Neural progenitor cell (in vitro differentiated cells): ENCODE data around the gene PHLPP1.

Experiments
- CTCF ChIP-seq: fragments of 200-600 bp; sonication (generic); IDR thresholded peaks from 2 replicates; pipeline ENCODE4 v1.5.1; 2017; ENCODE audit warnings: antibody characterized with exemption, mild to moderate bottlenecking
- EZH2 ChIP-seq: fragments of 200-600 bp; sonication (generic); IDR thresholded peaks from 2 replicates; pipeline ENCODE4 v1.6.1; 2017; ENCODE audit warnings: antibody characterized with exemption, mild to moderate bottlenecking, moderate library complexity
- EZH2phosphoT487 ChIP-seq: fragments of 200-600 bp; sonication (generic); IDR thresholded peaks from 2 replicates; pipeline ENCODE4 v1.6.1; 2017; ENCODE audit warnings: antibody characterized with exemption

DNA sequence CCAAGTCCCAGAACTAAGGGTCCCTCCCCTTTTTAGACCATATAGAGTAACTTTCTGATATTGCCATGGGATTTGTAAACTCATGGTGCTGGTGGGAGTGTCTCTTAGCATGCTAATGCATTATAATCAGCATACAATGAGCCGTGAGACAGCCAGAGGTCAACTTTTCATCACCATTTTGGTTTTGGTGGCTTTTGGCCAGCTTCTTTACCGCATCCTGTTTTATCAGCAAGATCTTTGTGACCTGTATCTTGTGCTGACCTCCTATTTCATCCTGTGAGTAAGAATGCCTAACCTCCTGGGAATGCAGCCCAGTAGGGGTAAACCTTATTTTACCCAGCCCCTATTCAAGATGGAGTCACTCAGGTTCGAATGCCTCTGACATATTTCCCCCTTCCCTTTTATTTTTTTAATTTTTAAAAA is 148.2 kb downstream of the PHLPP1 start:
- TF ChIP-seq CTCF: no peak
- no peak for TF ChIP-seq EZH2
- no peak for TF ChIP-seq EZH2phosphoT487
